Measurements from ENCODE around the gene EHMT1.

DNA sequence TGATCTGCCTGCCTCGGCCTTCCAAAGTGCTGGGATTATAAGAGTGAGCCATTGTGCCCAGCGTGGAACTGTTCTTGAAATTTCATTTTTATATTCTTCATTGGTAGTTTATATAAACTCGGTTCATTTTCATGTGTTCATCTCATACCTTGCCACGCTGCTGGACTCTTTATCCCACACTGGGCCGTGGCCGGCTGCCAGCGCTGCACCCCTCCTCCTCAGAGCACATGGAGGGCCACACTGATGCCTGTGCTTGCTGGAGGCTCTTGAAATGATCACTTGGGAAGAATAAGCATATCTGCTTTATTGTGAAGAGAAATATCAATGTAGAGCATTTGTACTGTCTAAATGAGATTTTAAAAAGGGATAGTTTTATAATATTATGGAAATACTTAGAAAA lies 69.5 kb downstream of the EHMT1 start:
- TF ChIP-seq RAD21 (IDR thresholded peaks at IDR 0.05; ENCODE audit: low read length) (no peak), POLR2AphosphoS5 (IDR thresholded peaks at IDR 0.05; ENCODE audit: low read depth, low read length) (no peak)
- TF ChIP-seq, protein P1, sequence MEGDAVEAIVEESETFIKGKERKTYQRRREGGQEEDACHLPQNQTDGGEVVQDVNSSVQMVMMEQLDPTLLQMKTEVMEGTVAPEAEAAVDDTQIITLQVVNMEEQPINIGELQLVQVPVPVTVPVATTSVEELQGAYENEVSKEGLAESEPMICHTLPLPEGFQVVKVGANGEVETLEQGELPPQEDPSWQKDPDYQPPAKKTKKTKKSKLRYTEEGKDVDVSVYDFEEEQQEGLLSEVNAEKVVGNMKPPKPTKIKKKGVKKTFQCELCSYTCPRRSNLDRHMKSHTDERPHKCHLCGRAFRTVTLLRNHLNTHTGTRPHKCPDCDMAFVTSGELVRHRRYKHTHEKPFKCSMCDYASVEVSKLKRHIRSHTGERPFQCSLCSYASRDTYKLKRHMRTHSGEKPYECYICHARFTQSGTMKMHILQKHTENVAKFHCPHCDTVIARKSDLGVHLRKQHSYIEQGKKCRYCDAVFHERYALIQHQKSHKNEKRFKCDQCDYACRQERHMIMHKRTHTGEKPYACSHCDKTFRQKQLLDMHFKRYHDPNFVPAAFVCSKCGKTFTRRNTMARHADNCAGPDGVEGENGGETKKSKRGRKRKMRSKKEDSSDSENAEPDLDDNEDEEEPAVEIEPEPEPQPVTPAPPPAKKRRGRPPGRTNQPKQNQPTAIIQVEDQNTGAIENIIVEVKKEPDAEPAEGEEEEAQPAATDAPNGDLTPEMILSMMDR (IDR thresholded peaks at IDR 0.05): no peak
